CD14-positive monocyte (primary cell): ENCODE data around the gene TLR10. TPM values are rescaled to one million over a fixed set of nuclear protein-coding genes. Genes with fewer than 3 reads are reported as not detected.

Source experiments
- DNase-seq, 3 donors: peaks; one replicate each; pipeline ENCODE4 v3.0.0-alpha.2; 2011 to 2022
- H2AFZ ChIP-seq: 2 replicates; pipeline ENCODE4 v1.6.0; 2012; ENCODE audit warnings: mild to moderate bottlenecking, low read depth, low read length, inconsistent platforms; ENCODE audit not compliant: insufficient read depth, poor library complexity, severe bottlenecking
- H3K27ac ChIP-seq, 2 donors: 1 replicate in 1 of 2; 2 replicates in 1 of 2; pipeline ENCODE4 v1.5.1; 2012 to 2013; ENCODE audit warnings: low read length in 2 of 2, control low read depth in 1 of 2, inconsistent platforms in 1 of 2, low read depth in 1 of 2, mild to moderate bottlenecking in 1 of 2
- H3K27me3 ChIP-seq, 2 donors: one replicate each; pipeline versions ENCODE4 v1.6.0 to v1.6.1; 2011 to 2013; ENCODE audit warnings: low read length in 2 of 2; ENCODE audit not compliant: control insufficient read depth in 2 of 2, insufficient read depth in 2 of 2
- H3K36me3 ChIP-seq, 2 donors: replicated peaks in 1 of 2; 1 replicate in 1 of 2; 2 replicates in 1 of 2; pipeline versions ENCODE4 v1.5.1 to v1.6.1; 2012 to 2013; ENCODE audit warnings: low read length in 2 of 2, control low read depth in 1 of 2, inconsistent platforms in 1 of 2, mild to moderate bottlenecking in 1 of 2; ENCODE audit not compliant: insufficient read depth in 2 of 2, control insufficient read depth in 1 of 2
- H3K4me1 ChIP-seq, 2 donors: 1 replicate in 1 of 2; 2 replicates in 1 of 2; pipeline versions ENCODE4 v1.5.1 to v1.6.1; 2012 to 2013; ENCODE audit warnings: low read length in 2 of 2, control low read depth in 1 of 2, inconsistent platforms in 1 of 2, mild to moderate bottlenecking in 1 of 2, moderate library complexity in 1 of 2; ENCODE audit not compliant: insufficient read depth in 2 of 2, control insufficient read depth in 1 of 2
- H3K4me2 ChIP-seq: replicated peaks from 2 replicates; pipeline ENCODE3; 2012; ENCODE audit warnings: low read length, moderate library complexity, mild to moderate bottlenecking; ENCODE audit not compliant: poor library complexity, severe bottlenecking; ENCODE audit errors: extremely low read depth
- H3K4me3 ChIP-seq, 3 experiments: fragments of 200-600 bp in 1 of 3; sonication (generic) in 1 of 3; replicated peaks in 1 of 3; 1 replicate in 2 of 3; 2 replicates in 1 of 3; pipeline ENCODE4 v1.5.1; 2011 to 2013; ENCODE audit warnings: low read length in 3 of 3, mild to moderate bottlenecking in 3 of 3, control low read depth in 2 of 3, low read depth in 2 of 3, inconsistent platforms in 1 of 3, moderate library complexity in 1 of 3
- H3K79me2 ChIP-seq: 2 replicates; pipeline ENCODE4 v1.6.0; 2012; ENCODE audit warnings: mild to moderate bottlenecking, control low read depth, inconsistent platforms, low read length, moderate library complexity; ENCODE audit not compliant: insufficient read depth
- H3K9ac ChIP-seq: 2 replicates; pipeline ENCODE4 v1.6.0; 2017; ENCODE audit warnings: low read length, mild to moderate bottlenecking; ENCODE audit not compliant: insufficient read depth, poor library complexity, severe bottlenecking
- H3K9me3 ChIP-seq, 2 donors: replicated peaks in 1 of 2; 1 replicate in 1 of 2; 2 replicates in 1 of 2; pipeline versions ENCODE4 v1.5.1 to v1.6.1; 2012 to 2013; ENCODE audit warnings: low read length in 2 of 2, control low read depth in 1 of 2; ENCODE audit not compliant: control insufficient read depth in 1 of 2, insufficient read depth in 1 of 2
- H4K20me1 ChIP-seq: 2 replicates; pipeline ENCODE4 v1.6.0; 2012; ENCODE audit warnings: mild to moderate bottlenecking, low read length, control low read depth, moderate library complexity; ENCODE audit not compliant: insufficient read depth
- H3K27ac Mint-ChIP-seq, 7 donors: one replicate each; pipeline ENCODE4 v1.8.0; 2020; ENCODE audit warnings: mild to moderate bottlenecking in 7 of 7, mixed read lengths in 7 of 7, moderate library complexity in 6 of 7, inconsistent platforms in 2 of 7
- H3K27me3 Mint-ChIP-seq, 3 donors: one replicate each; pipeline ENCODE4 v1.8.0; 2021 to 2022; ENCODE audit warnings: low read depth in 3 of 3, mild to moderate bottlenecking in 3 of 3, mixed read lengths in 3 of 3, moderate library complexity in 3 of 3, inconsistent platforms in 1 of 3
- H3K36me3 Mint-ChIP-seq, 2 donors: one replicate each; pipeline ENCODE4 v1.8.0; 2020; ENCODE audit warnings: mixed read lengths in 2 of 2, inconsistent platforms in 1 of 2, mild to moderate bottlenecking in 1 of 2
- H3K4me1 Mint-ChIP-seq: one replicate; pipeline ENCODE4 v1.8.0; 2020; ENCODE audit warnings: mild to moderate bottlenecking, mixed read lengths
- H3K4me3 Mint-ChIP-seq, 2 donors: one replicate each; pipeline ENCODE4 v1.8.0; 2020; ENCODE audit warnings: mild to moderate bottlenecking in 2 of 2, mixed read lengths in 2 of 2, moderate library complexity in 1 of 2
- H3K9me3 Mint-ChIP-seq, 7 donors: one replicate each; pipeline ENCODE4 v1.8.0; 2020 to 2022; ENCODE audit warnings: mixed read lengths in 7 of 7, mild to moderate bottlenecking in 6 of 7, moderate library complexity in 6 of 7, inconsistent platforms in 2 of 7
- WGBS: methylation state at CpG from one replicate; pipeline ENCODE4 v1.1.5; 2013; ENCODE audit warnings: missing lambda C conversion rate; ENCODE audit not compliant: insufficient coverage; 5-methylcytosine and 5-hydroxymethylcytosine counted together
- intact Hi-C, 2 donors: fragments of 100-400 bp; cut with micrococcal nuclease; formaldehyde crosslinking; loops; one replicate each; pipeline versions ENCODE4 v1.15.0 to v1.15.1; 2023
- polyA plus RNA-seq, 3 donors: library from polyadenylated mRNA; depleted of rRNA in 1 of 3; unstranded in 2 of 3; stranded (reverse) in 1 of 3; fragments of 300-500 nt in 2 of 3; fragments of >200 nt in 1 of 3; fragmentation: Illumina TruSeq in 2 of 3; gene quantifications; 1 replicate in 2 of 3; 2 replicates in 1 of 3; pipeline ENCODE4 v1.2.3, GENCODE V29; 2012 to 2021
- TF ChIP-seq, protein P1 (sequence below): fragments of 200-600 bp; IDR thresholded peaks from one replicate; pipeline ENCODE4 v1.8.0; 2022; ENCODE audit warnings: antibody characterized with exemption, mild to moderate bottlenecking

TLR10 gene
- polyA plus RNA-seq, 3 donors: 1.1 to 1.2 (median 1.1) TPM

- H3K27ac Mint-ChIP-seq: peak overlapping the region; percentile 79 to 91 (median 88)
- H3K27ac ChIP-seq: peak overlapping the region in 1 of 2 donors; percentile 81
- H3K9me3 Mint-ChIP-seq: peaks cover 0 to 12% (median 5%) of the 10 kb centered on the region in 7 donors
- no peaks in the 10 kb centered on the region for H4K20me1 ChIP-seq
- no peaks in the 10 kb centered on the region for H3K36me3 ChIP-seq
- no peaks in the 10 kb centered on the region for H3K27me3 Mint-ChIP-seq
- peaks cover 55% of the 10 kb centered on the region for H3K4me1 Mint-ChIP-seq
- H3K36me3 Mint-ChIP-seq: peaks cover 7 to 9% of the 10 kb centered on the region in 2 donors
- H3K4me1 ChIP-seq: peaks cover 32 to 51% of the 10 kb centered on the region in 2 donors
- TF ChIP-seq, protein P1, sequence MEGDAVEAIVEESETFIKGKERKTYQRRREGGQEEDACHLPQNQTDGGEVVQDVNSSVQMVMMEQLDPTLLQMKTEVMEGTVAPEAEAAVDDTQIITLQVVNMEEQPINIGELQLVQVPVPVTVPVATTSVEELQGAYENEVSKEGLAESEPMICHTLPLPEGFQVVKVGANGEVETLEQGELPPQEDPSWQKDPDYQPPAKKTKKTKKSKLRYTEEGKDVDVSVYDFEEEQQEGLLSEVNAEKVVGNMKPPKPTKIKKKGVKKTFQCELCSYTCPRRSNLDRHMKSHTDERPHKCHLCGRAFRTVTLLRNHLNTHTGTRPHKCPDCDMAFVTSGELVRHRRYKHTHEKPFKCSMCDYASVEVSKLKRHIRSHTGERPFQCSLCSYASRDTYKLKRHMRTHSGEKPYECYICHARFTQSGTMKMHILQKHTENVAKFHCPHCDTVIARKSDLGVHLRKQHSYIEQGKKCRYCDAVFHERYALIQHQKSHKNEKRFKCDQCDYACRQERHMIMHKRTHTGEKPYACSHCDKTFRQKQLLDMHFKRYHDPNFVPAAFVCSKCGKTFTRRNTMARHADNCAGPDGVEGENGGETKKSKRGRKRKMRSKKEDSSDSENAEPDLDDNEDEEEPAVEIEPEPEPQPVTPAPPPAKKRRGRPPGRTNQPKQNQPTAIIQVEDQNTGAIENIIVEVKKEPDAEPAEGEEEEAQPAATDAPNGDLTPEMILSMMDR: no peak
- no peak overlapping the region for H3K9ac ChIP-seq
- no peak overlapping the region for H3K4me3 ChIP-seq
- H3K4me3 Mint-ChIP-seq: no peak overlapping the region
- H3K27me3 ChIP-seq: no peaks in the 10 kb centered on the region
- H3K4me2 ChIP-seq: no peak overlapping the region
- H3K9me3 ChIP-seq: no peaks in the 10 kb centered on the region
- WGBS: 83% methylated on average over 1 of the region's 2 CpGs
- H3K79me2 ChIP-seq: no peaks in the 10 kb centered on the region
- DNase-seq: peak in 1 of 3 donors; percentile 41
- peak overlapping the region; percentile 21 for H2AFZ ChIP-seq
- intact Hi-C loops: no loop called here
Observed at GRCh38 chr4:38769857-38770256, 12.9 kb downstream of the TLR10 start.

- H3K79me2 ChIP-seq: no peaks in the 10 kb centered on the region
- peak overlapping the region; percentile 56 for H3K4me2 ChIP-seq
- DNase-seq: no peak
- no peaks in the 10 kb centered on the region for H3K27me3 Mint-ChIP-seq
- H3K27ac ChIP-seq: peak overlapping the region in 1 of 2 donors; percentile 81
- no peaks in the 10 kb centered on the region for H3K27me3 ChIP-seq
- H3K36me3 ChIP-seq: no peaks in the 10 kb centered on the region
- peak overlapping the region; percentile 79 to 91 (median 88) for H3K27ac Mint-ChIP-seq
- H3K9me3 ChIP-seq: no peaks in the 10 kb centered on the region
- peaks cover 6 to 9% of the 10 kb centered on the region in 2 donors for H3K36me3 Mint-ChIP-seq
- peaks cover 36 to 51% of the 10 kb centered on the region in 2 donors for H3K4me1 ChIP-seq
- no peaks in the 10 kb centered on the region for H4K20me1 ChIP-seq
- H3K4me3 ChIP-seq: peak overlapping the region in 1 of 3 experiments; percentile 59
- intact Hi-C loops: no loop called here
- TF ChIP-seq, protein P1: no peak
- no CpG with 5 or more reads among the region's 2 CpGs for WGBS
- no peak overlapping the region for H2AFZ ChIP-seq
- peaks cover 0 to 12% (median 5%) of the 10 kb centered on the region in 7 donors for H3K9me3 Mint-ChIP-seq
- no peak overlapping the region for H3K9ac ChIP-seq
- peaks cover 56% of the 10 kb centered on the region for H3K4me1 Mint-ChIP-seq
- no peak overlapping the region for H3K4me3 Mint-ChIP-seq
Observed at GRCh38 chr4:38769441-38769840, 13.3 kb downstream of the TLR10 start.
